ENCODE measurements around the gene ZNF860. TPM values are rescaled to one million over a fixed set of nuclear protein-coding genes. Genes with fewer than 3 reads are reported as not detected.

Gene ZNF860
- polyA plus RNA-seq, 3 donors: not detected

GRCh38 chr3:31974471-31974870, 7.1 kb upstream of the ZNF860 start:
- H3K27me3 ChIP-seq (ENCODE audit: control insufficient read depth in 2 of 2, insufficient read depth in 2 of 2, low read length in 2 of 2): peaks cover 17 to 20% of the 10 kb centered on the region in 2 donors
- Mint-ChIP-seq H3K27me3 (ENCODE audit: low read depth in 3 of 3) (peaks cover 22 to 30% (median 27%) of the 10 kb centered on the region in 3 donors), H3K36me3 (peaks cover 0 to under 1% of the 10 kb centered on the region in 2 donors), H3K9me3 (peaks cover 0 to 3% (median 0%) of the 10 kb centered on the region in 7 donors), H3K4me3 (no peak overlapping the region), H3K27ac (no peak overlapping the region), H3K4me1 (peaks cover under 1% of the 10 kb centered on the region)
- H2AFZ ChIP-seq (ENCODE audit: insufficient read depth, low read depth, low read length, poor library complexity, severe bottlenecking): no peak overlapping the region
- no peak overlapping the region for H3K4me3 ChIP-seq (replicated peaks in 1 of 3; ENCODE audit: low read depth in 2 of 3, low read length in 3 of 3)
- no peak overlapping the region for H3K9ac ChIP-seq (ENCODE audit: insufficient read depth, low read length, poor library complexity, severe bottlenecking)
- WGBS (ENCODE audit: insufficient coverage): 67% methylated on average over 2 of the region's 5 CpGs
- H3K79me2 ChIP-seq (ENCODE audit: insufficient read depth, low read length): no peaks in the 10 kb centered on the region
- H3K9me3 ChIP-seq (replicated peaks in 1 of 2; ENCODE audit: control insufficient read depth in 1 of 2, insufficient read depth in 1 of 2, low read length in 2 of 2): no peaks in the 10 kb centered on the region
- no peak overlapping the region for H3K27ac ChIP-seq (ENCODE audit: low read depth in 1 of 2, low read length in 2 of 2)
- H3K36me3 ChIP-seq (replicated peaks in 1 of 2; ENCODE audit: control insufficient read depth in 1 of 2, insufficient read depth in 2 of 2, low read length in 2 of 2): no peaks in the 10 kb centered on the region
- no peak for TF ChIP-seq CTCF (IDR thresholded peaks at IDR 0.05)
- H4K20me1 ChIP-seq (ENCODE audit: insufficient read depth, low read length): no peaks in the 10 kb centered on the region
- intact Hi-C loops (cut with micrococcal nuclease): no loop called here
- DNase-seq: no peak
- no peak overlapping the region for H3K4me2 ChIP-seq (replicated peaks; ENCODE audit: extremely low read depth, low read length, poor library complexity, severe bottlenecking)
- no peaks in the 10 kb centered on the region for H3K4me1 ChIP-seq (ENCODE audit: control insufficient read depth in 1 of 2, insufficient read depth in 2 of 2, low read length in 2 of 2)

GRCh38 chr3:31974964-31975363, 6.6 kb upstream of the ZNF860 start:
- H3K4me2 ChIP-seq (replicated peaks; ENCODE audit: extremely low read depth, low read length, poor library complexity, severe bottlenecking): no peak overlapping the region

More at GRCh38 chr3:31974964-31975363, 6.6 kb upstream of the ZNF860 start:
- Histone ChIP-seq H3K9ac (ENCODE audit: insufficient read depth, low read length, poor library complexity, severe bottlenecking) (no peak overlapping the region), H2AFZ (ENCODE audit: insufficient read depth, low read depth, low read length, poor library complexity, severe bottlenecking) (no peak overlapping the region), H3K4me1 (ENCODE audit: control insufficient read depth in 1 of 2, insufficient read depth in 2 of 2, low read length in 2 of 2) (peaks cover 0 to under 1% of the 10 kb centered on the region in 2 donors), H3K27ac (ENCODE audit: low read depth in 1 of 2, low read length in 2 of 2) (no peak overlapping the region), H3K36me3 (replicated peaks in 1 of 2; ENCODE audit: control insufficient read depth in 1 of 2, insufficient read depth in 2 of 2, low read length in 2 of 2) (no peaks in the 10 kb centered on the region), H4K20me1 (ENCODE audit: insufficient read depth, low read length) (no peaks in the 10 kb centered on the region), H3K27me3 (ENCODE audit: control insufficient read depth in 2 of 2, insufficient read depth in 2 of 2, low read length in 2 of 2) (peaks cover 20 to 25% of the 10 kb centered on the region in 2 donors), H3K4me3 (replicated peaks in 1 of 3; ENCODE audit: low read depth in 2 of 3, low read length in 3 of 3) (no peak overlapping the region), H3K79me2 (ENCODE audit: insufficient read depth, low read length) (no peaks in the 10 kb centered on the region), H3K9me3 (replicated peaks in 1 of 2; ENCODE audit: control insufficient read depth in 1 of 2, insufficient read depth in 1 of 2, low read length in 2 of 2) (no peaks in the 10 kb centered on the region)
- peaks cover 27 to 33% (median 28%) of the 10 kb centered on the region in 3 donors for H3K27me3 Mint-ChIP-seq (ENCODE audit: low read depth in 3 of 3)
- H3K4me3 Mint-ChIP-seq: no peak overlapping the region
- no peak for TF ChIP-seq CTCF (IDR thresholded peaks at IDR 0.05)
- intact Hi-C loops (cut with micrococcal nuclease): no loop called here
- peaks cover 0 to 5% (median 2%) of the 10 kb centered on the region in 7 donors for H3K9me3 Mint-ChIP-seq
- peaks cover 0 to 3% of the 10 kb centered on the region in 2 donors for H3K36me3 Mint-ChIP-seq
- 67% methylated on average over 1 of the region's 5 CpGs for WGBS (ENCODE audit: insufficient coverage)
- H3K27ac Mint-ChIP-seq: no peak overlapping the region
- peaks cover 4% of the 10 kb centered on the region for H3K4me1 Mint-ChIP-seq
- no peak for DNase-seq

Measured in CD14-positive monocyte (primary cell).